GM15510 (cell line): Measurements from ENCODE around the gene SPATA25.

ENCODE experiments used
- POLR2A ChIP-seq: IDR thresholded peaks from 3 replicates; pipeline ENCODE4 v1.6.1; 2011; ENCODE audit warnings: borderline replicate concordance; ENCODE audit not compliant: insufficient read length; ENCODE audit errors: extremely low read depth

The SPATA25 gene

DNA sequence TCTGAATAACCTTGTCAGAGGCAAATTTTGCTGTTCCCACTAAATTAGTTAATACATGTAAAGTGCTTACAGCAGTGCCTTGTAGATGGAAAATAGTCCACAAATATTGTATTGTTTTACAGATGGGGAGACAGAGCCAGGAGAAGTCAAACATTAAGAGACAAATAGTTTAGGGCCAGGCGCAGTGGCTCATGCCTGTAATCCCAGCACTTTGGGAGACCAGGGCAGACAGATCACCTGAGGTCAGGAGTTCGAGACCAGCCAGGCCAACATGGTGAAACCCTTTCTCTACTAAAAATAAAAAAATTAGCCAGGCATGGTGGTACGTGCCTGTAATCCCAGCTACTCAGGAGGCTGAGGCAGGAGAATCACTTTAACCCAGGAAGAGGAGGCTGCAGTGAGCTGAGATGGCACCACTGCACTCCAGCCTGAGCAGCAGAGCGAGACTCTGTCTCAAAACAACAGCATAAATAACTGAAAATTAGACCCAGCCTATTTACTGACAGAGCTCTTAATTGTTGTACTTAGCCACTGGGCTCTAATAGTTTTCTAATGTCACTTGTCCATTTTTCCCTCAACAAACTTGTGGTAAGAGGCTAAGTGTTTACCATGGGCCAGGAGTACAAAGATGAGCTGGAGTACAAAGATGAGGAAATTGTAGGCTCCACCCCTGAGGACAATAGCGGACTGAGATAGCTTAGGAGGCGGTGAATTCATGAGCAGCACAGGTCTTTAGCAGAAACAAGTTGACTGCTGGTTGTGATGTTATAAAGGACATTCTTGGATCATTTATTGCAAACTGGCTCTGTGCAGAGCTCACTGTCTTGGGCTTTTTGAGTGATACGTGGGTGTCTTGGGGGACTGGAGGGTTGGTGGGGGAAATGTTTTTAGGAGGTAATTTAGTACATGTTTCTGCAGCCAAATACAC, 23.6 kb downstream of the SPATA25 start:
- TF ChIP-seq POLR2A: no peak

DNA sequence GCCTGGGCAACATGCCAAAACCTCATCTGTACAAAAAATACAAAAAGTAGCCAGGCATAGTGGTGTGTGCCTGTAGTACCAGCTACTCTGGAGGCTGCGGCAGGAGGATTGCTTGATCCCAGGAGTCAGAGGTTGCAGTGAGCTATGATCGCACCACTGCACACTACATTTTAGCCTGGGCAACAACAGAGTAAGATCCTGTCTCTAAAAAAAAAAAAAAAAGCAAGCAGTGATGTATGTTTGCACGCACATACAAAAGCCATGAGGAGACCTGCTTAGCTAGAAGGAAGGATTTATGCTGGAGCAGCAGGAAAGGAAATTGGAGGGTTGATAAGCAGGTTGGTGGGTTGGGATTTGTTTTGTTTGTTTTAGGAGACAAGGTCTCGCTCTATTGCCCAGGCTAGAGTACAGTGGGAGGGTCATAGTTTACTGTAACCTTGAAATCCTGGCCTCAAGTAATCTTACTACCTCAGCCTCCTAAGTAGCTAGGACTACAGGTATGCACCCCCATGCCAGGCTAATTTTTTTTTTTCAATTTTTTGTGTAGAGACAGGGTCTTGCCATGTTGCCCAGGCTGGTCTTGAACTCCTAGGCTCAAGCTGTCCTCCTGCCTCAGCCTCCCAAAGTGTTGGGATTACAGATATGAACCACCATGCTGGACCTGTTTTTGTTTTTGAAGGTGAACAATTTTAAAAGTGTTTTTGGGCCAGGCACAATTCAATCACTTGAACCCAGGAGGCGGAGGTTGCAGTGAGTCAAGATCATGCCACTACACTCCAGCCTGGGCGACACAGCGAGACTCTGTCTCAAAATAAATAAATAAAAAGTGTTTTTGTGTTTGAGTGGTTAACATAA, 26.0 kb downstream of the SPATA25 start:
- TF ChIP-seq POLR2A: no peak

DNA sequence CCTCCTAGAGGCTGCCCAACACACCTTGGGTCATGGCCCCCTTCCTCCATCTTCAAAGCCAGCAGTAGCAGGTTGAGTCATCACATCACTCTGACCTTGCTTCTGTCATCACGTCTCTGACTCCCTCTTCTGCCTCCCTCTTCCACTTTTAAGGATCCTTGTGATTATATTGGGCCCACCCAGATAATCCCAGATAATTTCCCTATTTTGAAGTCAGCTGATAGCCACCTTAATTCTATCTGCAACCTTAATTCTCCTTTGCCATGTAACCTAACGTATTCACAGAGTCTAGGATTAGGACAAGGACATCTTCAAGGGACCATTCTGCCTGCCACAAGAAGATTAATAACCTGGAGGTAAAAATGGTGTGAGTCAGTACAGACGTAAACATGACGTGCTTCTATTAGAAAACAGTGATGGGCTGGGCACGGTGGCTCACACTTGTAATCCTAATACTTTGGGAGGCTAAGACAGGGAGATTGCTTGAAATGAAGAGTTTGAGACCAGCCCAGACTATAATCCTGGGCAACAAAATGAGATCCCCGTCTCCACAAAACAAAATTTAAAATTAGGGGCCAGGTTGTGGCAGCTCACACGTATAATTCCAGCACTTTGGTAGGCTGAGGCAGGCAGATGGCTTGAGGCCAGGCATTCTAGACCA, 26.7 kb downstream of the SPATA25 start:
- no peak for TF ChIP-seq POLR2A

DNA sequence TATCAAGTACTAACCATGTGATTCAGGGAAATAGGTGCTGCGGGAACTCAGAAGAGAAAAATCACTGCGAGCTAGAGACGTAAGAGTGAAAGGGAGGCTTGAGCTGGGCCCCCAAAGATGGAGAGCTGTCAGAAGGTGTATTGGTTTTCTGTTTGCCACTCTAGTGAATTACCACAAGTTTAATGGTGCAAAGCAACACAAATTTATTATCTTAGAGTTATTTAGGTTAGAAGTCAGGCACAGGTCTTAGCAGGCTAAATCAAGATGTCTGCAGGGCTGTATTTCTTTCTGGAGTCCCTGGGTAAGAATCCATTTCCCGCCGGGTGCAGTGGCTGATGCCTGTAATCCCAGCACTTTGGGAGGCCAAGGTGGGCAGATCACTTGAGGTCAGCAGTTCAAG, 27.5 kb downstream of the SPATA25 start:
- no peak for TF ChIP-seq POLR2A

DNA sequence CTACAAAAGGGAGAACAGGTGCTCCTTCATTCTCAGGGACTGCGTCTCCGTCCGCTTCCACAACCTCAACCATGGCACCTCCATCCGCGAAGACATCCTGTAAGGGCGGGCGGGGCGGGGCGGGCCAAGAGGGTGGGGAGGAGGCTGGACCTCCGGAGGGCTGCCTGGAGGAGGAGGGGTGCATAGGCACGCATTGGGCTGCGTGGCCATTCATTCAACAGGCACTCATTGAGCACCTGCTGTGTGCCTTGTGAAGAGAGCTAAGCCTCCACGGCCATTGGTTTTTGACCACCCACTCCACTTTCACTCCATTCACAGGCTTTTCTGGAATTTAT, 29.6 kb downstream of the SPATA25 start:
- no peak for TF ChIP-seq POLR2A

DNA sequence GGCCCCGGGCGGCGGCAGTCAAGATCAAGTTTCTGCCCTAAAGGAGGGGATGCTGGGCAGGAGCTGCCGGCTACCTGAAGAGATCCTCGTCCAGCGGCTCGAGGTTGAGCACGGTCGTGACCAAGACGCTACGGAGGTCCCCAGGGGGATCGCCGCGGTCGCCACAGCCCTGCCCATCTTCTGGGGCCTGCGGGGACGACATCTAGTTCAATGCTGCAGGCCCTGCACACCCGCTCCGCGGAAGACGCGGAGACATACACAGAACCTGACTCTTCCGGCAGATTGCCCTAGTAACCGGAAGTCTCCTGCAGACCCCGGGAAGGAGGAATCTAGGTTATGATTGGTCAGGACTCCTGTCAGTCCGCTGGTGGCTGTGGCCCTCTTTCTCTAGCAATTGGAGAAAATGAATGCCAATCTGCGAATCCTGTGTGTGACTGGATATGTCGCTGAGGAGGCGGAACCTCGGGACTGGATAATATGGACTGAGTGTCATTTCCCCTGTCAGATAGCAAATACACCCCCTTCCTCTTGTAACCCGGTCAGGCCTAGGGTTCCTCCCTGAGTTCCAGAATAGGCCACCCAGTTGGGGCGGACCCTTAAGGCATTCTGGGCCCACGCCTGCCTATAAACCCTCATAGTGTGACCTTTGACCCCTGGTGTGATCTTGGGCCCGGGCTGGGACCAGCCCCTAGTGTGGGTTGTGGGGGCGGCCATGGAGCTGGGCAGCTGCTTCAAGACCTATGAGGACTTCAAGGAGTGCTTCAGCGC, 30.1 kb downstream of the SPATA25 start, which contains the start of the genes ACOT8 and ZSWIM3:
ACOT8 (minus strand) TSS at position 279 of the 768 bp plus-strand sequence; CDS start at position 202, 77 bp downstream.
ZSWIM3 (plus strand) TSS at position 501 of the 768 bp plus-strand sequence; CDS start at position 713, 212 bp downstream.
- TF ChIP-seq POLR2A: peak; percentile 92

DNA sequence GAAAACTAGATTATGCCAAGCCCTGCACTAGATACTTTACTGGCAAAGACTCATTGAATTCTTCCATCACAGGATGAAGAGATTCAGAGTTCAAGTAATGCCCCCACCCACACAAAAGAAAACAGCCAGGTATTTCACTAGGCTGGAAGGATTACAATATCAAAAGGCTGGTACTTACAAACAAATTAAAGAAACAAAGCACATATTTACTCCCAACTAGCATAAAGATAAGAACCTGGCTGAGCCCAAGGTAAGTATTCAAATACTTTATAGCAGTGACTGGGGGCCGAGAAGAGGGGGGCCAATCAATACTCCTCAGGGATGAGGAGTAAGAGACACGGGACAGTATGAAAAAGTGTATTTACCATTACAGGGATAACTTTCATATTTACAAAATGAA, 33.9 kb downstream of the SPATA25 start:
- TF ChIP-seq POLR2A: no peak

DNA sequence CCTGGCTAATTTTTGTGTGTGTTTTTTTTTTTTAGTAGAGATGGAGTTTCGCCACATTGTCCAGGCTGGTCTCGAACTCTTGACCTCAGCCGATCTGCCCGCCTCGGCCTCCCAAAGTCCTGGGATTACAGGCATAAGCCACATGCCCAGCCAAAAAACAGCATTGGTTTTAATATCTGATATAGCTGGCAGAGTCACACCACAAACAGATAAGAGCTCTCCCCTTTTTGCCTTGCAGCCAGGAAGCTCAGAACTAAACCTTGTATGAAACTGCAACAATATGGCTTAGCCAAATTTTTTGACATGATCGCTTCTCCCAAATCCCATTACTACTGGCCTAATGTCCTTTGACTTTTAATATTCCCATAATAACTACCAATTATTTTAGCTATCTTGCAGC, 35.1 kb downstream of the SPATA25 start:
- no peak for TF ChIP-seq POLR2A

DNA sequence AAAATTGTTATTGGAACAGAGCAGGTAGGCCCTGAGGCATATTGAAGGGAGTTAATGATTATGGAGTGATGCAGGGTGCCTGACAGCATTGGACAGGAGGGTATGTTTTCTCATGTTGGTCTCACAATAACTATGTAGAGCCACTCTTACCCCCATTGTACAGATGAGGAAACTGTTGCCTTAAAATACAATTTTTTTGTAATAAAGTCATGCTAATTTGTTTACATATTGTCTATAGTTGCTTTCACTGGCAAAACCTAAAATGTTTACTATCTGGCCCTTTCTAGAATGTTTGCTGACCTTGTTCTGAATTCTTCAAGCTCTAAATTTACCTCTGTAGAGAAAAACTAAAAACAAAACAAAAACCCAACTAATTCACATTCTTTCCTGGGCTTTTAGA, 35.9 kb downstream of the SPATA25 start:
- no peak for TF ChIP-seq POLR2A

DNA sequence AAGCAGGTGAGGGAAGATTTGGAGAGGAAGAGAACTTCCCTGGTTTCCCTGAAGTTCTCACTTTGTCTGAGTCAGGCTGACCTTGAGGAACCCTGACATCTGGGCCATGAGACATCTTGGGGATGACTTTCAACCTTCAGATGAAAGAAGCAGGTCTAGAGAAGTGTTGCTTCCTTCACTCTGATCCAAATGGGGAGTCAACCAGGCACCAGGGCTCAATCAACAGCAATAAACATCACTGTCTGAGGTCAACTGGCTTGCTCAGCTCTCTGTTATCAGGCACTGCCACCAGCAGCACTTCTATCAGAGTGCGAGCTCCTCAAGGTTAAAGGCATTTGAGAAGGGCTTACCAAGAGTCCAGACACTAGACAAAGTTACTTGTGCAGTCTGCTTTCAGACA, 36.5 kb downstream of the SPATA25 start:
- no peak for TF ChIP-seq POLR2A

DNA sequence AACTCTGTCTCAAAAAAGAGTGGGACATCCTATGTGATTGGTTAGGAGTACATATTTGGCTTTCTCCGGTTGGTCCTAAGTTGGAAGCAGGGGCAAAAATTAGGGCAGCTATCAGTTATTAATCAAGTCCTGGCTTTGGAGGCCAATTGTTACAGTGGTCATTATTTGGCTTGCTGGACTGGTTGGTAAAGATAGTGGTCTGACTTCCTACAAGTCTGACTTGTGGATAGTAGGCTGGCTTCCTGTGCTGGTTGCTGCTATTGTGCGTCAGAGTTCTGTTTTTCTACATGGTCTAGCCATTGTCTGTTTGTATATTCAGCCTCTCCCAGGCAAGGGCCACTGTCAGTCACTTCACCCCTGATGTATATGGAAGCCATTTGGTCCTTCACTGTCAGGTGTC, 37.2 kb downstream of the SPATA25 start:
- no peak for TF ChIP-seq POLR2A

DNA sequence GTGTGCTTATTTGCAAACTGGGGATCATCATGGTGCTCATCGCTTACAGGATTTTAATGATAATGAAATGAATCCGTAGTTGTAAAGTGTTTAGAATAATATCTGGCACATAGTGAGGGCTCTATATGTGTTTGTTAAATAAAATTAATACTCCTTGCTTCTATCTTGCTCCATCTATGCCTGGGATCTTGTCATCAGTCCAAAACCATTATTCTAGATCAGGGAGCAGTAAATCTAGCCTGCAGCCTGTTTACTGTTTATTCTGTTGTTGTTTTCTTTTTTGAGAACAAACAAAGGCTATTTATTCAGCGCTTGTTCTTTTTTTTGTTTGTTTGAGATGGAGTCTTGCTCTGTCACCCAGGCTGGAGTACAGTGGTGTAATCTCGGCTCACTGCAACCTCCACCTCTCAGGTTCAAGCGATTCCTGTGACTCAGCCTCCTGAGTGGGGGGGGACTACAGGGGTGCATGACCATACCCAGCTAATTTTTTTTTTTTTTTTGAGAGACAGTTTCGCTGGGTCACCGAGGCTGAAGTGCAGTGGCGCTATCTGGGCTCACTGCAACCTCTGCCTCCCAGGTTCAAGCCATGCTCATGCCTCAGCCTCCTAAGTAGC, 38.3 kb downstream of the SPATA25 start:
- no peak for TF ChIP-seq POLR2A

DNA sequence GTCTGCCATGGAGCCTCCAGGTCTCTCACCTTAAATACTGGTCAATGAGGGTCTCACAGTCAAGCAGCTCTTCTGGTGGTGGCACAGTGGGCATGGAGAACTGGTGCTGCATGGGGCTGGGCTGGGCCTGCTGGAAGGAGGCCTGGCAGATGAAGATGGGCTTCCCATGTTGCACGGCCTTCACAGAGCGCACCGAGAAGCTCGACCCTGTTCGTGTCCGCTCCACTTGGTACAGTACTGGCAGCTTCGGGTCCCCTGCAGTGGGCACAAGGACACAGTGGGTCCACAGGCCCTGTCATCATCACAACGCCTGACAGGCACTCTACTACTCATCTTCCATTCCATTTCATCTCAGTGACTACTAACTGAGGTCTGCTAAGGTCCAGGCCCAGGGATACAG, 39.0 kb downstream of the SPATA25 start:
- no peak for TF ChIP-seq POLR2A

DNA sequence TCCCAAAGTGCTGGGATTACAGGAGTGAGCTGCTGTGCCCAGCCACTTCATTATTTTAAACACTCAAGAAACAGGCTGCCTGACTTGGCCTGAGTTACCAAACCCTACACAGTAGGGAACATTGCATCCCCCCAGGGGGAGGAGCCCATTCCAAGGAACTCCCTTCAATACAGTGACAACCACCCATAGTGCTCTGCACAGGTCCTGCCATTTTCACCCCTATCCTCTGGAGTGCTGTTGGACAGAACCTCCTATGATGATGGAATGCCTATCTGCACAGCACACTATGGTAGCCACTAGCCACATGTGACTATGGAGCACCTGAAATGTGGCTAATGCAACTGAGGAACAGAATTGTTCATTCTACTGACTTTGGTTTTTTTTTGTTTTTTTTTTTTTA, 42.0 kb downstream of the SPATA25 start:
- no peak for TF ChIP-seq POLR2A
